GM12878 (cell line): ENCODE data around the gene COL1A1. TPM values are rescaled to one million over a fixed set of nuclear protein-coding genes. Genes with fewer than 3 reads are reported as not detected.

Experiments used
- ATAC-seq: fragments of 200-7000 bp; cut with Tn5 transposase; 3 replicates; pipeline ENCODE4 v1.9.1; 2020; ENCODE audit warnings: mild to moderate bottlenecking, moderate library complexity
- BruUV-seq: library from RNA; stranded (reverse); fragments of 400-500 nt; replicated peaks from 2 replicates; lab custom pipeline; 2021; lab: Mats Ljungman, UMichigan
- CTCF ChIA-PET: fragments of 300-600 bp; sonication (Branson Sonifier 250); formaldehyde crosslinking; extraction: SDS; loops from one replicate; lab custom pipeline; 2021; ENCODE audit warnings: inconsistent platforms; lab: Yijun Ruan, JAX
- POLR2A ChIA-PET: fragments of 350-600 bp; formaldehyde crosslinking; extraction: SDS; loops from one replicate; lab custom pipeline; 2021; ENCODE audit warnings: inconsistent platforms; lab: Charles Lee
- RAD21 ChIA-PET: fragments of 300-600 bp; sonication (Branson Sonifier 250); formaldehyde crosslinking; loops from one replicate; lab custom pipeline; 2023; ENCODE audit warnings: antibody characterized with exemption; ENCODE audit not compliant: unreplicated experiment; lab: Charles Lee
- SMC1A ChIA-PET: fragments of 300-600 bp; sonication (Branson Sonifier 250); formaldehyde crosslinking; loops from one replicate; lab custom pipeline; 2023; ENCODE audit not compliant: unreplicated experiment, uncharacterized antibody; lab: Charles Lee
- DNase-seq: peaks from one replicate; pipeline ENCODE4 v3.0.0-alpha.2; 2011; ENCODE audit warnings: low read depth, low spot score
- FAIRE-seq: peaks from 3 replicates; lab custom pipeline; 2011; peaks lifted over from hg19 to GRCh38; lab: Jason Lieb, UNC
- H2AFZ ChIP-seq: 2 replicates; pipeline ENCODE4 v1.6.0; 2011; ENCODE audit warnings: low read depth, low read length, control low read depth; ENCODE audit not compliant: control insufficient read depth
- H3K27ac ChIP-seq: 2 replicates; pipeline ENCODE4 v1.5.1; 2011; ENCODE audit warnings: control low read depth; ENCODE audit not compliant: control insufficient read depth, insufficient read depth
- H3K27me3 ChIP-seq, 2 experiments: replicated peaks in 1 of 2; 2 replicates each; pipeline versions ENCODE4 v1.6.0 to v1.6.1; 2011; ENCODE audit warnings: low read length in 1 of 2; ENCODE audit not compliant: control insufficient read depth in 2 of 2, insufficient read depth in 2 of 2
- H3K36me3 ChIP-seq, 2 experiments: 2 replicates each; pipeline ENCODE4 v1.5.1; 2011; ENCODE audit warnings: low read length in 1 of 2; ENCODE audit not compliant: control insufficient read depth in 2 of 2, insufficient read depth in 2 of 2
- H3K4me1 ChIP-seq: 2 replicates; pipeline ENCODE4 v1.6.1; 2011; ENCODE audit warnings: mild to moderate bottlenecking, low read length, moderate library complexity, mixed read lengths; ENCODE audit not compliant: control insufficient read depth, insufficient read depth
- H3K4me2 ChIP-seq: 2 replicates; pipeline ENCODE4 v1.6.0; 2011; ENCODE audit warnings: control low read depth; ENCODE audit not compliant: control insufficient read depth, insufficient read depth
- H3K4me3 ChIP-seq: fragments of 200-600 bp; sonication (generic); 2 replicates; pipeline ENCODE4 v1.5.1; 2016
- H3K79me2 ChIP-seq: 2 replicates; pipeline ENCODE4 v1.6.0; 2011; ENCODE audit warnings: low read length; ENCODE audit not compliant: control insufficient read depth, insufficient read depth
- H3K9ac ChIP-seq: 2 replicates; pipeline ENCODE4 v1.8.0; 2011; ENCODE audit warnings: low read length, control low read depth, mixed read lengths; ENCODE audit not compliant: control insufficient read depth, insufficient read depth
- H3K9me3 ChIP-seq: replicated peaks from 3 replicates; pipeline ENCODE4 v1.5.1; 2011; ENCODE audit warnings: mild to moderate bottlenecking, low read length; ENCODE audit not compliant: control insufficient read depth, insufficient read depth
- H4K20me1 ChIP-seq: 2 replicates; pipeline ENCODE4 v1.6.0; 2011; ENCODE audit not compliant: control insufficient read depth, insufficient read depth
- ASH2L ChIP-seq: fragments of 300-600, 200-600 bp; sonication (generic); IDR thresholded peaks from 2 replicates; pipeline ENCODE4 v1.6.1; 2017; ENCODE audit warnings: low read depth, mild to moderate bottlenecking, borderline replicate concordance
- FOS ChIP-seq: IDR thresholded peaks from 3 replicates; pipeline ENCODE4 v1.6.1; 2011; ENCODE audit warnings: borderline replicate concordance; ENCODE audit not compliant: insufficient read length; ENCODE audit errors: extremely low read depth
- NBN ChIP-seq: fragments of 450-650 bp; IDR thresholded peaks from 2 replicates; pipeline ENCODE4 v1.6.1; 2016
- NFXL1 ChIP-seq: fragments of 450-650 bp; IDR thresholded peaks from 2 replicates; pipeline ENCODE4 v1.6.1; 2017; ENCODE audit warnings: antibody characterized with exemption, mild to moderate bottlenecking, borderline replicate concordance
- NFYA ChIP-seq: IDR thresholded peaks from 2 replicates; pipeline ENCODE4 v1.6.1; 2011; ENCODE audit warnings: low read depth, mild to moderate bottlenecking, low read length, improper control_type of control experiment, borderline replicate concordance
- NFYB ChIP-seq: IDR thresholded peaks from 2 replicates; pipeline ENCODE4 v1.6.1; 2011; ENCODE audit warnings: low read depth, mild to moderate bottlenecking, low read length, improper control_type of control experiment, moderate library complexity; ENCODE audit not compliant: insufficient read depth
- SMAD1 ChIP-seq: fragments of 450-650 bp; IDR thresholded peaks from 2 replicates; pipeline ENCODE4 v1.6.1; 2018; ENCODE audit warnings: mild to moderate bottlenecking, low read depth; ENCODE audit not compliant: partially characterized antibody
- TAF1 ChIP-seq: IDR thresholded peaks from 2 replicates; pipeline ENCODE4 v1.6.1; 2011; ENCODE audit warnings: mild to moderate bottlenecking, low read depth, low read length, borderline replicate concordance
- TCF7 ChIP-seq: IDR thresholded peaks from 2 replicates; pipeline ENCODE4 v1.6.1; 2014; ENCODE audit warnings: antibody characterized with exemption, borderline replicate concordance
- USF1 ChIP-seq: IDR thresholded peaks from 2 replicates; pipeline ENCODE4 v1.6.1; 2011; ENCODE audit warnings: borderline replicate concordance, low read depth, mild to moderate bottlenecking, moderate library complexity, mixed read lengths, low read length; ENCODE audit not compliant: insufficient read depth; ENCODE audit errors: extremely low read length
- ZNF274 ChIP-seq: IDR thresholded peaks from one replicate; pipeline ENCODE4 v1.8.0; 2011; ENCODE audit not compliant: insufficient read length, insufficient read depth
- WGBS: methylation state at CpG from one replicate; pipeline ENCODE4 v1.1.6; 2016; ENCODE audit warnings: low lambda C conversion rate; ENCODE audit not compliant: insufficient replicate concordance, insufficient coverage; ENCODE audit errors: missing lambda C conversion rate; 5-methylcytosine and 5-hydroxymethylcytosine counted together
- in situ Hi-C: fragments of 300-500 bp; cut with MboI; formaldehyde crosslinking; loops from 9 replicates; pipeline ENCODE4 v1.14.3; 2018; ENCODE audit warnings: mixed read lengths
- intact Hi-C: fragments of 100-400 bp; cut with micrococcal nuclease; formaldehyde crosslinking; loops from one replicate; pipeline ENCODE4 v1.14.2; 2022; ENCODE audit not compliant: unreplicated experiment
- polyA plus RNA-seq, 11 experiments: library from polyadenylated mRNA; depleted of rRNA in 4 of 11; unstranded in 6 of 11; stranded (reverse) in 5 of 11; fragments of >200 nt; fragmentation: Nextera tagmentation in 4 of 11; fragmentation: Illumina TruSeq in 1 of 11; extraction: Ambion mirVana in 4 of 11; extraction: Trizol in 1 of 11; gene quantifications; 1 replicate in 1 of 11; 2 replicates in 10 of 11; pipeline versions ENCODE4 v1.2.1 to v1.2.3, GENCODE V29; 2011 to 2016; ENCODE audit warnings: inconsistent platforms in 2 of 11, missing spikeins in 2 of 11, low read depth in 1 of 11
- small RNA-seq: library from RNA; depleted of rRNA; stranded (forward); fragments of <200 nt; gene quantifications from one replicate; pipeline ENCODE3, GENCODE V24; 2014
- total RNA-seq, 4 experiments: library from RNA; depleted of rRNA in 3 of 4; stranded (reverse); fragments of >200 nt in 3 of 4; fragmentation: Illumina TruSeq in 1 of 4; extraction: Trizol in 1 of 4; gene quantifications; 2 replicates each; pipeline versions ENCODE4 v1.2.1 to v1.2.3, GENCODE V29; 2013 to 2021
- TF ChIP-seq, protein P1 (sequence below): IDR thresholded peaks from 2 replicates; pipeline ENCODE4 v1.6.1; 2012; ENCODE audit warnings: low read depth, low read length, improper control_type of control experiment
- TF ChIP-seq, protein P2 (sequence below): fragments of 450-650 bp; IDR thresholded peaks from 2 replicates; pipeline ENCODE4 v1.6.1; 2016; ENCODE audit warnings: mild to moderate bottlenecking

The COL1A1 gene
- total and polyA plus RNA-seq, 10 of the 15 experiments (the other 5 are each of a cell fraction or from before 2014, with no cell fraction given), result 0.18 to 7.7 (median 2.3) TPM

- intact Hi-C loops, result no loop called here
- ChIA-PET SMC1A (no interaction called here), CTCF (no interaction called here), RAD21 (no interaction called here), POLR2A (no interaction called here)
- Histone ChIP-seq H3K4me1 (peaks cover 2% of the 10 kb centered on the region; the same call in 1 of the 2 replicates), H3K9me3 (no peaks in the 10 kb centered on the region), H3K4me2 (no peak overlapping the region), H4K20me1 (peaks cover 8% of the 10 kb centered on the region; the same call in 1 of the 2 replicates), H3K36me3 (peaks cover 26 to 40% of the 10 kb centered on the region in 2 experiments), H3K4me3 (no peak overlapping the region), H3K79me2 (no peaks in the 10 kb centered on the region), H3K9ac (no peak overlapping the region), H3K27ac (no peak overlapping the region), H3K27me3 (peaks cover 2 to 3% of the 10 kb centered on the region in 2 experiments), H2AFZ (no peak overlapping the region)
- WGBS, result 74% methylated on average over 16 of the region's 16 CpGs
- in situ Hi-C loops, result no loop called here
- FAIRE-seq (no peak), DNase-seq (no peak), ATAC-seq (no peak)
- no TSS peak for BruUV-seq
- TF ChIP-seq NFYA (no peak), NFXL1 (no peak), NBN (no peak), ASH2L (no peak), NFYB (no peak), ZNF274 (no peak), SMAD1 (no peak), TAF1 (no peak), FOS (no peak), TCF7 (no peak), USF1 (no peak)
- TF ChIP-seq, protein P1, sequence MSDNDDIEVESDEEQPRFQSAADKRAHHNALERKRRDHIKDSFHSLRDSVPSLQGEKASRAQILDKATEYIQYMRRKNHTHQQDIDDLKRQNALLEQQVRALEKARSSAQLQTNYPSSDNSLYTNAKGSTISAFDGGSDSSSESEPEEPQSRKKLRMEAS, result no peak
- TF ChIP-seq, protein P2, sequence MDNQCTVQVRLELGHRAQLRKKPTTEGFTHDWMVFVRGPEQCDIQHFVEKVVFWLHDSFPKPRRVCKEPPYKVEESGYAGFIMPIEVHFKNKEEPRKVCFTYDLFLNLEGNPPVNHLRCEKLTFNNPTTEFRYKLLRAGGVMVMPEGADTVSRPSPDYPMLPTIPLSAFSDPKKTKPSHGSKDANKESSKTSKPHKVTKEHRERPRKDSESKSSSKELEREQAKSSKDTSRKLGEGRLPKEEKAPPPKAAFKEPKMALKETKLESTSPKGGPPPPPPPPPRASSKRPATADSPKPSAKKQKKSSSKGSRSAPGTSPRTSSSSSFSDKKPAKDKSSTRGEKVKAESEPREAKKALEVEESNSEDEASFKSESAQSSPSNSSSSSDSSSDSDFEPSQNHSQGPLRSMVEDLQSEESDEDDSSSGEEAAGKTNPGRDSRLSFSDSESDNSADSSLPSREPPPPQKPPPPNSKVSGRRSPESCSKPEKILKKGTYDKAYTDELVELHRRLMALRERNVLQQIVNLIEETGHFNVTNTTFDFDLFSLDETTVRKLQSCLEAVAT, result no peak
These were observed 67.7 kb downstream of the COL1A1 start for GRCh38 chr17:50133769-50134099.

Small RNAs within 50 kb of the gene (small RNA-seq; reads per million reads assigned to genes)
- not detected for gene SUMO2P7

Other genes with a start within 250 kb of the COL1A1 start
Only the 7 nearest of the 13 such genes appear.
- 10.3 and 13.4 TPM in 2 replicates for gene ITGA3, start 145.5 kb downstream of the COL1A1 start, total RNA-seq (2014; rRNA removed)
- gene ITGA3, start 145.5 kb downstream of the COL1A1 start, total RNA-seq (2014; rRNA removed; fragmentation: Illumina TruSeq; extraction: Trizol), result 6.6 and 6.9 TPM in 2 replicates
- 12.5 and 14.3 TPM in 2 replicates for gene ITGA3, start 145.5 kb downstream of the COL1A1 start, total RNA-seq (2021)
- gene ITGA3, start 145.5 kb downstream of the COL1A1 start, polyA plus RNA-seq (2011; rRNA removed), result 4.3 and 6.9 TPM in 2 replicates
- 3.8 and 6.6 TPM in 2 replicates for gene ITGA3, start 145.5 kb downstream of the COL1A1 start, polyA plus RNA-seq (2014; fragmentation: Illumina TruSeq; extraction: Trizol)
- gene ITGA3, start 145.5 kb downstream of the COL1A1 start, polyA plus RNA-seq (2014; fragmentation: Nextera tagmentation; extraction: Ambion mirVana), result under 1 TPM; 0.29 to 0.86 TPM
- 7.1 and 10.5 TPM in 2 replicates for gene ITGA3, start 145.5 kb downstream of the COL1A1 start, polyA plus RNA-seq (2014; rRNA removed)
- 1 to 10 TPM; 4.0 to 4.6 TPM for gene ITGA3, start 145.5 kb downstream of the COL1A1 start, polyA plus RNA-seq (2016; fragmentation: Nextera tagmentation; extraction: Ambion mirVana)
- 9.7 and 12.3 TPM in 2 replicates for gene PDK2, start 106.3 kb downstream of the COL1A1 start, total RNA-seq (2014; rRNA removed)
- 6.5 and 8.6 TPM in 2 replicates for gene PDK2, start 106.3 kb downstream of the COL1A1 start, total RNA-seq (2014; rRNA removed; fragmentation: Illumina TruSeq; extraction: Trizol)
- 14.2 and 16.1 TPM in 2 replicates for gene PDK2, start 106.3 kb downstream of the COL1A1 start, total RNA-seq (2021)
- 8.8 and 22.6 TPM in 2 replicates for gene PDK2, start 106.3 kb downstream of the COL1A1 start, polyA plus RNA-seq (2011; rRNA removed)
- gene PDK2, start 106.3 kb downstream of the COL1A1 start, polyA plus RNA-seq (2014; fragmentation: Illumina TruSeq; extraction: Trizol), result 9.8 and 12.3 TPM in 2 replicates
- 1 to 10 TPM in 1 of 2 experiments, under 1 TPM in 1; 0.98 to 1.2 TPM for gene PDK2, start 106.3 kb downstream of the COL1A1 start, polyA plus RNA-seq (2014; fragmentation: Nextera tagmentation; extraction: Ambion mirVana)
- gene PDK2, start 106.3 kb downstream of the COL1A1 start, polyA plus RNA-seq (2014; rRNA removed), result 9.6 and 16.0 TPM in 2 replicates
- 10 to 100 TPM; 17.5 to 20.2 TPM for gene PDK2, start 106.3 kb downstream of the COL1A1 start, polyA plus RNA-seq (2016; fragmentation: Nextera tagmentation; extraction: Ambion mirVana)
- 0.17 and 0.22 TPM in 2 replicates for gene SAMD14, start 71.5 kb downstream of the COL1A1 start, total RNA-seq (2014; rRNA removed)
- gene SAMD14, start 71.5 kb downstream of the COL1A1 start, total RNA-seq (2014; rRNA removed; fragmentation: Illumina TruSeq; extraction: Trizol), result 0.22 and 0.74 TPM in 2 replicates
- 1.3 and 1.7 TPM in 2 replicates for gene SAMD14, start 71.5 kb downstream of the COL1A1 start, total RNA-seq (2021)
- gene SAMD14, start 71.5 kb downstream of the COL1A1 start, polyA plus RNA-seq (2011; rRNA removed), result 0.32 and 1.3 TPM in 2 replicates
- 0.19 and 0.25 TPM in 2 replicates for gene SAMD14, start 71.5 kb downstream of the COL1A1 start, polyA plus RNA-seq (2014; fragmentation: Illumina TruSeq; extraction: Trizol)
- gene SAMD14, start 71.5 kb downstream of the COL1A1 start, polyA plus RNA-seq (2014; fragmentation: Nextera tagmentation; extraction: Ambion mirVana), result not detected
- 0.51 and 1.4 TPM in 2 replicates for gene SAMD14, start 71.5 kb downstream of the COL1A1 start, polyA plus RNA-seq (2014; rRNA removed)
- under 1 TPM in 1 of 2 experiments, not detected in 1; 0.06 TPM for gene SAMD14, start 71.5 kb downstream of the COL1A1 start, polyA plus RNA-seq (2016; fragmentation: Nextera tagmentation; extraction: Ambion mirVana)
- gene PPP1R9B, start 51.0 kb downstream of the COL1A1 start, total RNA-seq (2014; rRNA removed), result 59.9 and 62.9 TPM in 2 replicates
- 35.9 and 39.6 TPM in 2 replicates for gene PPP1R9B, start 51.0 kb downstream of the COL1A1 start, total RNA-seq (2014; rRNA removed; fragmentation: Illumina TruSeq; extraction: Trizol)
- 103 and 107 TPM in 2 replicates for gene PPP1R9B, start 51.0 kb downstream of the COL1A1 start, total RNA-seq (2021)
- 30.2 and 44.4 TPM in 2 replicates for gene PPP1R9B, start 51.0 kb downstream of the COL1A1 start, polyA plus RNA-seq (2011; rRNA removed)
- gene PPP1R9B, start 51.0 kb downstream of the COL1A1 start, polyA plus RNA-seq (2014; fragmentation: Illumina TruSeq; extraction: Trizol), result 17.9 and 35.4 TPM in 2 replicates
- under 1 TPM; 0.20 to 0.45 TPM for gene PPP1R9B, start 51.0 kb downstream of the COL1A1 start, polyA plus RNA-seq (2014; fragmentation: Nextera tagmentation; extraction: Ambion mirVana)
- gene PPP1R9B, start 51.0 kb downstream of the COL1A1 start, polyA plus RNA-seq (2014; rRNA removed), result 52.0 and 58.7 TPM in 2 replicates
- gene PPP1R9B, start 51.0 kb downstream of the COL1A1 start, polyA plus RNA-seq (2016; fragmentation: Nextera tagmentation; extraction: Ambion mirVana), result 1 to 10 TPM; 1.8 to 2.3 TPM
- 0.11 and 0.68 TPM in 2 replicates for gene SGCA, start 35.6 kb downstream of the COL1A1 start, total RNA-seq (2014; rRNA removed)
- gene SGCA, start 35.6 kb downstream of the COL1A1 start, total RNA-seq (2014; rRNA removed; fragmentation: Illumina TruSeq; extraction: Trizol), result 0.27 TPM in 1 of 2 replicates, not detected in the other
- 0.51 and 0.56 TPM in 2 replicates for gene SGCA, start 35.6 kb downstream of the COL1A1 start, total RNA-seq (2021)
- 0.24 and 0.81 TPM in 2 replicates for gene SGCA, start 35.6 kb downstream of the COL1A1 start, polyA plus RNA-seq (2011; rRNA removed)
- gene SGCA, start 35.6 kb downstream of the COL1A1 start, polyA plus RNA-seq (2014; fragmentation: Illumina TruSeq; extraction: Trizol), result 0.24 TPM in 1 of 2 replicates, not detected in the other
- under 1 TPM in 1 of 2 experiments, not detected in 1; 0.13 TPM for gene SGCA, start 35.6 kb downstream of the COL1A1 start, polyA plus RNA-seq (2014; fragmentation: Nextera tagmentation; extraction: Ambion mirVana)
- 0.25 and 2.2 TPM in 2 replicates for gene SGCA, start 35.6 kb downstream of the COL1A1 start, polyA plus RNA-seq (2014; rRNA removed)
- gene SGCA, start 35.6 kb downstream of the COL1A1 start, polyA plus RNA-seq (2016; fragmentation: Nextera tagmentation; extraction: Ambion mirVana), result under 1 TPM in 1 of 2 experiments, not detected in 1; 0.50 TPM
- 0.05 and 0.73 TPM in 2 replicates for gene TMEM92, start 72.8 kb upstream of the COL1A1 start, total RNA-seq (2014; rRNA removed)
- 0.14 and 0.27 TPM in 2 replicates for gene TMEM92, start 72.8 kb upstream of the COL1A1 start, total RNA-seq (2014; rRNA removed; fragmentation: Illumina TruSeq; extraction: Trizol)
- gene TMEM92, start 72.8 kb upstream of the COL1A1 start, total RNA-seq (2021), result 0.21 and 0.27 TPM in 2 replicates
- 0.82 and 1.2 TPM in 2 replicates for gene TMEM92, start 72.8 kb upstream of the COL1A1 start, polyA plus RNA-seq (2011; rRNA removed)
- gene TMEM92, start 72.8 kb upstream of the COL1A1 start, polyA plus RNA-seq (2014; fragmentation: Illumina TruSeq; extraction: Trizol), result 0.37 and 0.40 TPM in 2 replicates
- under 1 TPM; 0.16 to 0.22 TPM for gene TMEM92, start 72.8 kb upstream of the COL1A1 start, polyA plus RNA-seq (2014; fragmentation: Nextera tagmentation; extraction: Ambion mirVana)
- 0.27 and 0.79 TPM in 2 replicates for gene TMEM92, start 72.8 kb upstream of the COL1A1 start, polyA plus RNA-seq (2014; rRNA removed)
- under 1 TPM; 0.11 to 0.56 TPM for gene TMEM92, start 72.8 kb upstream of the COL1A1 start, polyA plus RNA-seq (2016; fragmentation: Nextera tagmentation; extraction: Ambion mirVana)
- 19.0 and 20.6 TPM in 2 replicates for gene XYLT2, start 144.5 kb upstream of the COL1A1 start, total RNA-seq (2014; rRNA removed)
- gene XYLT2, start 144.5 kb upstream of the COL1A1 start, total RNA-seq (2014; rRNA removed; fragmentation: Illumina TruSeq; extraction: Trizol), result 5.9 and 7.2 TPM in 2 replicates
- 19.0 and 20.1 TPM in 2 replicates for gene XYLT2, start 144.5 kb upstream of the COL1A1 start, total RNA-seq (2021)
- gene XYLT2, start 144.5 kb upstream of the COL1A1 start, polyA plus RNA-seq (2011; rRNA removed), result 7.6 and 17.0 TPM in 2 replicates
- 1.9 and 5.8 TPM in 2 replicates for gene XYLT2, start 144.5 kb upstream of the COL1A1 start, polyA plus RNA-seq (2014; fragmentation: Illumina TruSeq; extraction: Trizol)
- gene XYLT2, start 144.5 kb upstream of the COL1A1 start, polyA plus RNA-seq (2014; fragmentation: Nextera tagmentation; extraction: Ambion mirVana), result 1 to 10 TPM in 1 of 2 experiments, under 1 TPM in 1; 0.82 to 1.5 TPM
- gene XYLT2, start 144.5 kb upstream of the COL1A1 start, polyA plus RNA-seq (2014; rRNA removed), result 15.3 and 17.9 TPM in 2 replicates
- gene XYLT2, start 144.5 kb upstream of the COL1A1 start, polyA plus RNA-seq (2016; fragmentation: Nextera tagmentation; extraction: Ambion mirVana), result 10 to 100 TPM; 11.2 to 14.7 TPM